Stimulated activated CD4-positive, alpha-beta T cell treated with anti-CD3 and anti-CD28 coated beads, Interleukin-2, amount 100 ng/mL, for 48 hours (primary cell): ENCODE data around the gene TRIM33.

Experiments
- DNase-seq, 2 donors: peaks; one replicate each; pipeline ENCODE4 v3.0.0-alpha.2; 2020

TRIM33 gene

GRCh38 chr1:114346480-114347029, 164.4 kb downstream of the TRIM33 start:
- peak; percentile 99 for DNase-seq

GRCh38 chr1:114345930-114346479, 165.0 kb downstream of the TRIM33 start:
- no peak for DNase-seq

- no peak for DNase-seq
Measured at GRCh38 chr1:114344656-114345055, 166.3 kb downstream of the TRIM33 start.
